ENCODE results near the gene BRD3OS.

DNA sequence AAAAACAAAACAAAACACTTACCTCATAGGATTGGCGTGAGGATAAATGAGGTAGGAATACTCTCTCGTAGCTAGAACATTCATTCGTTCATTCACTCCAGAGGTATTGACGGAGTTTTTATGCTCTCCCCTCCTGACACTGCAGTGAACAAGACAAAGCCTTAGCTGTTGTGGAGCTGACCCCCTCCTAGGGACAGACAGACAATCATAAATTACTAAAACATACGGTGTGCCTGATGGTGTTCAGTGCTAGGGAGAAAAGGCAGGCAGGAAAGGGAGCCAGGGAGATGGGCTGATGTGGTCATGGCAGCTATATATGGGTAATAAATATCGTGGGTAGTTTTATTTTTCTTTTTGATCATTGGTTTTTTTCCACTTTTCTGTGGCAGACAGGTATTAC lies 48.2 kb downstream of the BRD3OS start:
- TF ChIP-seq SP1 (IDR thresholded peaks at IDR 0.05) (no peak), ZNF384 (IDR thresholded peaks at IDR 0.05) (no peak), FOXA1 (IDR thresholded peaks at IDR 0.05) (no peak), SUZ12 (IDR thresholded peaks at IDR 0.05) (no peak), BHLHE40 (IDR thresholded peaks at IDR 0.05; ENCODE audit: borderline replicate concordance) (no peak), ARNT (IDR thresholded peaks at IDR 0.05) (no peak), TARDBP (IDR thresholded peaks at IDR 0.05) (no peak), ELF4 (IDR thresholded peaks at IDR 0.05) (no peak), NFRKB (IDR thresholded peaks at IDR 0.05) (no peak), L3MBTL2 (conservative IDR thresholded peaks at IDR 0.05) (no peak), FOXM1 (IDR thresholded peaks at IDR 0.05; ENCODE audit: borderline replicate concordance) (no peak), HDGF (IDR thresholded peaks at IDR 0.05; ENCODE audit: borderline replicate concordance) (no peak)
- TF ChIP-seq, protein P1, sequence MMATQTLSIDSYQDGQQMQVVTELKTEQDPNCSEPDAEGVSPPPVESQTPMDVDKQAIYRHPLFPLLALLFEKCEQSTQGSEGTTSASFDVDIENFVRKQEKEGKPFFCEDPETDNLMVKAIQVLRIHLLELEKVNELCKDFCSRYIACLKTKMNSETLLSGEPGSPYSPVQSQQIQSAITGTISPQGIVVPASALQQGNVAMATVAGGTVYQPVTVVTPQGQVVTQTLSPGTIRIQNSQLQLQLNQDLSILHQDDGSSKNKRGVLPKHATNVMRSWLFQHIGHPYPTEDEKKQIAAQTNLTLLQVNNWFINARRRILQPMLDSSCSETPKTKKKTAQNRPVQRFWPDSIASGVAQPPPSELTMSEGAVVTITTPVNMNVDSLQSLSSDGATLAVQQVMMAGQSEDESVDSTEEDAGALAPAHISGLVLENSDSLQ (IDR thresholded peaks at IDR 0.05): no peak
